GM12872 (cell line): ENCODE measurements around the gene CENPA.

Experiments
- CTCF ChIP-seq: IDR thresholded peaks from 3 replicates; pipeline ENCODE4 v1.5.1; 2011; ENCODE audit warnings: low read depth, mild to moderate bottlenecking, low read length, moderate library complexity; ENCODE audit not compliant: insufficient read depth

CENPA gene

GRCh38 chr2:26786207-26787028, 562 bp downstream of the CENPA start:
- no peak for TF ChIP-seq CTCF

- no peak for TF ChIP-seq CTCF
Measured at GRCh38 chr2:26792720-26793119, 6.9 kb downstream of the CENPA start.

- no peak for TF ChIP-seq CTCF
Measured at GRCh38 chr2:26793518-26793917, 7.7 kb downstream of the CENPA start.

- TF ChIP-seq CTCF = no peak
Measured at GRCh38 chr2:26801328-26801727, 15.5 kb downstream of the CENPA start.

GRCh38 chr2:26801796-26802195, 15.9 kb downstream of the CENPA start:
- TF ChIP-seq CTCF = no peak

GRCh38 chr2:26805241-26805676, 19.4 kb downstream of the CENPA start:
- no peak for TF ChIP-seq CTCF

- no peak for TF ChIP-seq CTCF
Measured at GRCh38 chr2:26807788-26808460, 22.1 kb downstream of the CENPA start.
